Peyer's patch (tissue), 4 donors: Measurements from ENCODE around the gene RFX8.

Experiments used
- POLR2A ChIP-seq, 2 donors: fragments of 450-650 bp; IDR thresholded peaks; one replicate each; pipeline ENCODE4 v1.5.1; 2017; ENCODE audit warnings: antibody characterized with exemption in 2 of 2, mild to moderate bottlenecking in 2 of 2, moderate library complexity in 2 of 2
- TF ChIP-seq, protein P1 (sequence below), 6 experiments: fragments of 450-650 bp in 4 of 6; fragments of 200-600 bp in 2 of 6; sonication (generic) in 1 of 6; IDR thresholded peaks; one replicate each; pipeline ENCODE4 v1.5.1; 2017 to 2019; ENCODE audit warnings: antibody characterized with exemption in 6 of 6, mild to moderate bottlenecking in 3 of 6, moderate library complexity in 1 of 6

DNA sequence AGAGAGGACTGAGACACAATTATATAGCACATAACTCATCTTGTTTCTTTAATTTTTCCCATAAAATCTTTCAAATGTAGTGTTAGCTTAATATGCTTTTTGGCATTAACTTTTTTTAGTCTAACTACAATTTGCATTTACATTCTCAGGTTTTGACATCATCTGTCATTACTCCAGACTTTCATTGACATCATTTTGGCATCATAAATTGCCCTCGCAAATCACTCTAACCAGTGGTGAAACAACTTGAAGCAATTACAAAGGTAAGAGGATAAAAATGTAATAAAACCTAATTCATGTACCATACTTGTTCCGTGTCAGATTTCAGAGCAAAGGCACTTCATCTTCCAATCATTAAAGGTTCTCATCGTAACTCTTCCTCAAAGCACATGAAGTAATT is 41.4 kb downstream of the RFX8 start:
- TF ChIP-seq, protein P1, sequence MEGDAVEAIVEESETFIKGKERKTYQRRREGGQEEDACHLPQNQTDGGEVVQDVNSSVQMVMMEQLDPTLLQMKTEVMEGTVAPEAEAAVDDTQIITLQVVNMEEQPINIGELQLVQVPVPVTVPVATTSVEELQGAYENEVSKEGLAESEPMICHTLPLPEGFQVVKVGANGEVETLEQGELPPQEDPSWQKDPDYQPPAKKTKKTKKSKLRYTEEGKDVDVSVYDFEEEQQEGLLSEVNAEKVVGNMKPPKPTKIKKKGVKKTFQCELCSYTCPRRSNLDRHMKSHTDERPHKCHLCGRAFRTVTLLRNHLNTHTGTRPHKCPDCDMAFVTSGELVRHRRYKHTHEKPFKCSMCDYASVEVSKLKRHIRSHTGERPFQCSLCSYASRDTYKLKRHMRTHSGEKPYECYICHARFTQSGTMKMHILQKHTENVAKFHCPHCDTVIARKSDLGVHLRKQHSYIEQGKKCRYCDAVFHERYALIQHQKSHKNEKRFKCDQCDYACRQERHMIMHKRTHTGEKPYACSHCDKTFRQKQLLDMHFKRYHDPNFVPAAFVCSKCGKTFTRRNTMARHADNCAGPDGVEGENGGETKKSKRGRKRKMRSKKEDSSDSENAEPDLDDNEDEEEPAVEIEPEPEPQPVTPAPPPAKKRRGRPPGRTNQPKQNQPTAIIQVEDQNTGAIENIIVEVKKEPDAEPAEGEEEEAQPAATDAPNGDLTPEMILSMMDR (IDR thresholded peaks at IDR 0.05): no peak
- TF ChIP-seq POLR2A (IDR thresholded peaks at IDR 0.05): no peak
